ENCODE results near the gene SIGLEC6. TPM values are rescaled to one million over a fixed set of nuclear protein-coding genes. Genes with fewer than 3 reads are reported as not detected.

The SIGLEC6 gene
- total RNA-seq, 1 experiment from 2014 or later: 0.37 TPM

DNA sequence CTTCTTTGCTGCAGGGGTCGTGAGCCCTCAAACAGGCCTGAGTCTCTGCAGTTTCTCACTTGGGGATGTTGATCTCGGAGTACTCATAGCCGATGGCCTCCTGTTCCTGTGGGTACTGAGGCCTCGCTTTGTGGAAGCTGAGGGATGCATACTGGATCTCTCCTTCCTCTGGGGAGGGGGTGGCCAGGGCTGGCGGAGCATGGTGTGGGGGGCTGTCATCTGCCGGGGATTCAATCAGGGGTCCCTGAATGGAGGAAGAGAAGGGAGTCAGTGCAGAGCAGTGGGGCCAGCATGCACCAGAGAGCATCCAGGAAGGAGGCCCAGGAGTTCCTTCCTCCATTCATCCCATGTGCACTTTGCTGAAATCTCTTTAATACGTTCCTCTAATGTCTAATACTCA, 39.9 kb downstream of the SIGLEC6 start:
- CTCF ChIA-PET: no interaction called here
- DNase-seq (ENCODE audit: low spot score): no peak
- no peak for TF ChIP-seq ZNF219 (CRISPR knock-in tag; IDR thresholded peaks at IDR 0.05; ENCODE audit: borderline replicate concordance)
- no peak for TF ChIP-seq NR1H2 (CRISPR knock-in tag; IDR thresholded peaks at IDR 0.05)
- no peak for TF ChIP-seq NFYB (CRISPR knock-in tag; conservative IDR thresholded peaks at IDR 0.05; ENCODE audit: low read depth)
- TF ChIP-seq ZNF396 (CRISPR knock-in tag; IDR thresholded peaks at IDR 0.05; ENCODE audit: borderline replicate concordance): no peak
- TF ChIP-seq, protein P1, sequence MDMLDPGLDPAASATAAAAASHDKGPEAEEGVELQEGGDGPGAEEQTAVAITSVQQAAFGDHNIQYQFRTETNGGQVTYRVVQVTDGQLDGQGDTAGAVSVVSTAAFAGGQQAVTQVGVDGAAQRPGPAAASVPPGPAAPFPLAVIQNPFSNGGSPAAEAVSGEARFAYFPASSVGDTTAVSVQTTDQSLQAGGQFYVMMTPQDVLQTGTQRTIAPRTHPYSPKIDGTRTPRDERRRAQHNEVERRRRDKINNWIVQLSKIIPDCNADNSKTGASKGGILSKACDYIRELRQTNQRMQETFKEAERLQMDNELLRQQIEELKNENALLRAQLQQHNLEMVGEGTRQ (CRISPR knock-in tag; IDR thresholded peaks at IDR 0.05): no peak
- TF ChIP-seq NFE2L1 (CRISPR knock-in tag; IDR thresholded peaks at IDR 0.05): no peak
- no peak for TF ChIP-seq ZNF121 (CRISPR knock-in tag; IDR thresholded peaks at IDR 0.05)
- no peak for TF ChIP-seq ZNF671 (CRISPR knock-in tag; IDR thresholded peaks at IDR 0.05)
- TF ChIP-seq TEAD1 (CRISPR knock-in tag; IDR thresholded peaks at IDR 0.05): no peak

DNA sequence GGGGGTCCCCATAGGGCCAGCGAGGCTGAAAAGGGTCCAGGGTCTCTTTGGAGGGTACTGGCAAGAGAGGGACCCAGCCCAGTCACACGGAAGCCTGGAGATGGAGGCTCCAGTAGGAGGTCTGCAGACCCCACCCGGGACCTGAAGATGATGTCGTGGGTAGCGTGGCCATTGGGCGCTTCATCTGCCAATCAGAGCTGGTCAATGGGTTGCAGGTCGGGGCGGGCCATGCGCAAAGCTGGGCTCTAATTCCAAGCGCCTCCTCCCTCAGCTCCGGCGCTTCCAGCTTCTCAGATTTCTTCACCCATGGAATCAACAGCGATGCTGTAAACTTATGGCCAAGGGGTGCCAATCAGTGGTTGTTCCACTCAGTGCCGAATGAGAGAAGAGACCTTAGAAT, 40.8 kb downstream of the SIGLEC6 start:
- H3K27me3 Mint-ChIP-seq (ENCODE audit: low read depth): peaks cover 56% of the 10 kb centered on the region
- H3K4me3 Mint-ChIP-seq: peak overlapping the region; percentile 52
- H3K9me3 Mint-ChIP-seq: peaks cover 21% of the 10 kb centered on the region
- TF ChIP-seq ZNF671 (CRISPR knock-in tag; IDR thresholded peaks at IDR 0.05) (no peak), ARID4B (CRISPR knock-in tag; IDR thresholded peaks at IDR 0.05; ENCODE audit: borderline replicate concordance) (no peak), NFYB (CRISPR knock-in tag; conservative IDR thresholded peaks at IDR 0.05; ENCODE audit: low read depth) (peak; percentile 45), CREM (CRISPR knock-in tag; IDR thresholded peaks at IDR 0.05) (no peak), ZNF121 (CRISPR knock-in tag; IDR thresholded peaks at IDR 0.05) (no peak)
- peak; percentile 68 for DNase-seq (ENCODE audit: low spot score)
- no peaks in the 10 kb centered on the region for H3K36me3 Mint-ChIP-seq
- H3K27ac Mint-ChIP-seq: no peak overlapping the region
- POLR2A ChIA-PET: interaction anchor here (0.6 kb wide), 1 partner anchor 21 kb away, joined by 3 read pairs; no protein-coding TSS in a partner anchor
- H3K4me1 Mint-ChIP-seq: peaks cover 7% of the 10 kb centered on the region
- peak; percentile 93 for ATAC-seq
- CTCF ChIA-PET: interaction anchor here (0.6 to 1.0 kb wide), 9 partner anchors 24 to 287 kb away, joined by 3 to 7 read pairs (median 3); no protein-coding TSS in a partner anchor

More for the DNA sequence above, 39.9 kb downstream of the SIGLEC6 start:
- Mint-ChIP-seq H3K27ac (no peak overlapping the region), H3K36me3 (no peaks in the 10 kb centered on the region), H3K9me3 (peaks cover 16% of the 10 kb centered on the region), H3K27me3 (ENCODE audit: low read depth) (peaks cover 59% of the 10 kb centered on the region), H3K4me3 (no peak overlapping the region), H3K4me1 (peaks cover 7% of the 10 kb centered on the region)
- POLR2A ChIA-PET: no interaction called here
- no peak for ATAC-seq

DNA sequence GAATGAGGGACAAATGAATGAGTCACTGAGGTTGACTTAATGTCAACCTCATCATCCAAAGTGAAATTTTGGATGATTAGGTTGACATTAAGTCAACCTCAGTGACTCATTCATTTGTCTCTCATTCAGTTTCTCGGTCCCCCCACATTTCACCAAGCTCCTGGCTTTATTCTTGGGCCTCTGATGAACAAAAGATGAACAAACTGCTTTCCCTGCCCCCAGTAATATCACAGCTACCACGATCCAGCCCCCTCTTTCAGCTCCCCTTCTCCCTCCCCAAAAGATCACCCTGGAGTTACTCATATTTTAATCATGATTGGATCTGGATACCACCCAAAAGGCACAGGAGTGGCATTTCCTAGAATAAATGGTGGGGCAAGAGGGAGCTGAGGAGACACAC, 42.4 kb downstream of the SIGLEC6 start:
- no peak for TF ChIP-seq SMAD4 (CRISPR knock-in tag; IDR thresholded peaks at IDR 0.05)
- TF ChIP-seq FOXP1 (CRISPR knock-in tag; IDR thresholded peaks at IDR 0.05; ENCODE audit: borderline replicate concordance): no peak
- no peak for TF ChIP-seq NFATC4 (CRISPR knock-in tag; IDR thresholded peaks at IDR 0.05)
- TF ChIP-seq ZNF396 (CRISPR knock-in tag; IDR thresholded peaks at IDR 0.05; ENCODE audit: borderline replicate concordance): no peak
- no peak for TF ChIP-seq PREB (CRISPR knock-in tag; IDR thresholded peaks at IDR 0.05; ENCODE audit: borderline replicate concordance)
- no peak for TF ChIP-seq CREB1 (CRISPR knock-in tag; IDR thresholded peaks at IDR 0.05)
- TF ChIP-seq ZNF317 (CRISPR knock-in tag; IDR thresholded peaks at IDR 0.05; ENCODE audit: borderline replicate concordance, low read depth): no peak
- no peak for TF ChIP-seq FOXJ3 (CRISPR knock-in tag; IDR thresholded peaks at IDR 0.05; ENCODE audit: borderline replicate concordance)
- no peak for TF ChIP-seq SOX15 (CRISPR knock-in tag; IDR thresholded peaks at IDR 0.05)
- TF ChIP-seq IRF1 (CRISPR knock-in tag; IDR thresholded peaks at IDR 0.05): no peak
- TF ChIP-seq ATF6 (CRISPR knock-in tag; IDR thresholded peaks at IDR 0.05): no peak
- peaks cover 58% of the 10 kb centered on the region for H3K27me3 Mint-ChIP-seq (ENCODE audit: low read depth)

More for the DNA sequence above, 42.4 kb downstream of the SIGLEC6 start:
- Mint-ChIP-seq H3K4me3 (no peak overlapping the region), H3K4me1 (peaks cover 7% of the 10 kb centered on the region), H3K36me3 (no peaks in the 10 kb centered on the region), H3K9me3 (peaks cover 28% of the 10 kb centered on the region), H3K27ac (no peak overlapping the region)
- ATAC-seq (no peak), DNase-seq (ENCODE audit: low spot score) (no peak)
- CTCF ChIA-PET: no interaction called here
- POLR2A ChIA-PET: no interaction called here

Measured in WTC11 (cell line).